Heart left ventricle (tissue), 13 donors: ENCODE results near the gene NTM.

Experiments used
- POLR2A ChIP-seq, 2 donors: fragments of 450-650 bp; IDR thresholded peaks; one replicate each; pipeline ENCODE4 v1.6.1; 2017; ENCODE audit warnings: antibody characterized with exemption in 2 of 2, mild to moderate bottlenecking in 2 of 2, moderate library complexity in 2 of 2
- TF ChIP-seq, protein P1 (sequence below), 12 donors: fragments of 200-600 bp; sonication (generic) in 4 of 12; IDR thresholded peaks; one replicate each; pipeline versions ENCODE4 v1.5.0 to v1.8.0; 2018 to 2022; ENCODE audit warnings: antibody characterized with exemption in 12 of 12, mild to moderate bottlenecking in 5 of 12
- donor health status: ischemic (EF 13 %, LVEDD 7.1; RV severe dilation, severe dysfunction).
- donor health status: DM: no; HTN: yes; CAD: no.
- donor health status: DM: no; HTN: no; CAD: no.
- donor health status: ischemic (EF 25% LVEDD 6.9; RV normal size, moderate dysfunction).
- donor health status: ischemic (EF 25% LVEDD 5.7; RV mildly dilated, moderate dysfunction).
- donor health status: ischemic (EF 35%, LVEDD 5.7; RV mildly dilated, moderate dysfunction).
- donor health status: nonischemic (EF 11% LVEDD 7.7; RV severe dilation, severe dysfunction).
- donor health status: DM: yes; HTN: yes; CAD: no.
- donor health status: PGD.
- donor health status: ischemic (EF 29% LVEDD 5.4; RV normal size, mild dysfunction).
- donor health status: nonischemic (EF 23%, LVEDD 6.1; RV moderate dilation, normal function).

DNA sequence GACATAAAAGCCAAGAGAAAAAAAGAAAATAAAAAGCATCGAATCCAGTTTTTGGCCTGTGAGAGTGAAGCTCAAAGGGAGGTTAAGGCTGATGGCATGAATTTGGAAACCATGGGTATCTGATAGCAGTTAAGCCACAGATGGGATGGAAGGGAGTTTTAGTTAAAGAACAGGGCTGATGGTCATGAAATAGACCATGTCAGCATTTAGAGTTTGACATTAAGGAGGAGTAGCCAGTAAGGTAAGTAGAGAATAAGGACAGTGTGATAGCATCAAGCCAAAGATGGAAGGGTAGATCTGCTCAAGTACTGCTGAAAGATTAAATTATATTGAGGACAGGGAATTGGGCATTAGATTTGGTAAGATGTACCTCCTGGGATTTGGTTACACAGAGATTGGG lies 826.5 kb downstream of the NTM start:
- TF ChIP-seq, protein P1, sequence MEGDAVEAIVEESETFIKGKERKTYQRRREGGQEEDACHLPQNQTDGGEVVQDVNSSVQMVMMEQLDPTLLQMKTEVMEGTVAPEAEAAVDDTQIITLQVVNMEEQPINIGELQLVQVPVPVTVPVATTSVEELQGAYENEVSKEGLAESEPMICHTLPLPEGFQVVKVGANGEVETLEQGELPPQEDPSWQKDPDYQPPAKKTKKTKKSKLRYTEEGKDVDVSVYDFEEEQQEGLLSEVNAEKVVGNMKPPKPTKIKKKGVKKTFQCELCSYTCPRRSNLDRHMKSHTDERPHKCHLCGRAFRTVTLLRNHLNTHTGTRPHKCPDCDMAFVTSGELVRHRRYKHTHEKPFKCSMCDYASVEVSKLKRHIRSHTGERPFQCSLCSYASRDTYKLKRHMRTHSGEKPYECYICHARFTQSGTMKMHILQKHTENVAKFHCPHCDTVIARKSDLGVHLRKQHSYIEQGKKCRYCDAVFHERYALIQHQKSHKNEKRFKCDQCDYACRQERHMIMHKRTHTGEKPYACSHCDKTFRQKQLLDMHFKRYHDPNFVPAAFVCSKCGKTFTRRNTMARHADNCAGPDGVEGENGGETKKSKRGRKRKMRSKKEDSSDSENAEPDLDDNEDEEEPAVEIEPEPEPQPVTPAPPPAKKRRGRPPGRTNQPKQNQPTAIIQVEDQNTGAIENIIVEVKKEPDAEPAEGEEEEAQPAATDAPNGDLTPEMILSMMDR (IDR thresholded peaks at IDR 0.05) = no peak
- TF ChIP-seq POLR2A (IDR thresholded peaks at IDR 0.05) = no peak
